ENCODE measurements around the gene ARHGAP26.

Gene ARHGAP26

DNA sequence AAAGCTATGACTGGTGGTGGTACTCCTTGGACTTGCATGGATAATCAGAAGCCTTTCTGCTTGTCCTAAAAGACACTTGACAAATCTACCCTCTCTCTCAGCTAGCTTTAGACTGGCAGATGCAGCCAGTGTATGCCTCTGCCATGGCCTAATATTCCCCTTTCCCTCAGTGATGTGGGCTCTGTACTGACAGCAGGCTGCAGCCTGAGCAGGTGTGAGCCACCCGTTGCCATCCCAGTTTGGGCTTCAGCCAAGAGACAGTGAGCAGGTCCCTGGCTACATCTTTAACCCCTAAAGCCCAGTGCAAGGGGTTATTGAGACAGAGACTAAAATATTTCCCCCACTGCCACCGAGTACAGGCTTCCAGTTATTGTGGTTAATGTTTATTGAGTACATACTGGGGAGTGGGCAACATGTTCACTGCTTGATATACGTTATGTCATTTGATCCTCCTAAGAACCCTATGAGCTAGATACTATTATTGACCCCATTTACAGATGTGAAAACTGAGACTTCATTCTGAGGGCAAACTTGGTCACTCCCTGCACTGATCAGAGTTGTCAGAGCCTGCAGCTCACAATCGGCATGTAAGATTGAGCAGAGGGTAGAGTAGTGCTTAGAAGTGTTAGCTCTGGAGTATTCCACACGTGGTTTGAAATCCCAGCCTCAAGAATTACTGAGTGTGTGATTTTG is 254.2 kb downstream of the ARHGAP26 start:
- DNase-seq = no peak

DNA sequence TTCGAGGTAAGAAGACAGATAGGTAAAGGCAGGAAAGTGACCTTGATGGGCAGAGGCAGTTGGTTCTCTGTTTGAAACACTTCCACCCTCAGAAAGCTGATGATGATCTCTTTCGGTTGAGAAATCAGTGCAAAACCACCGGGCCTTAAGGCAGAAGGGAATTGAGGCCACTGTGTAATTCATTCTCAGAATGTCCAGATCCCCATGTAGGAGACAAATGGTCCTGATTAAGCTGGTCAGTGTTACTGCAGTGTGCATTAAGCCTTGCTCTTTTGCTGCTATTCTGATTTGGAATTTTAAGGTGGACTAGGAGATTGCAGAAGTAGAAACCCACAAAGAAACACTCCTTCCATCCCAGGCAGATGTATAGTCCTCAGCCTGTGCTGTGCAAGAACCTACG is 255.2 kb downstream of the ARHGAP26 start:
- DNase-seq = peak; percentile 43

DNA sequence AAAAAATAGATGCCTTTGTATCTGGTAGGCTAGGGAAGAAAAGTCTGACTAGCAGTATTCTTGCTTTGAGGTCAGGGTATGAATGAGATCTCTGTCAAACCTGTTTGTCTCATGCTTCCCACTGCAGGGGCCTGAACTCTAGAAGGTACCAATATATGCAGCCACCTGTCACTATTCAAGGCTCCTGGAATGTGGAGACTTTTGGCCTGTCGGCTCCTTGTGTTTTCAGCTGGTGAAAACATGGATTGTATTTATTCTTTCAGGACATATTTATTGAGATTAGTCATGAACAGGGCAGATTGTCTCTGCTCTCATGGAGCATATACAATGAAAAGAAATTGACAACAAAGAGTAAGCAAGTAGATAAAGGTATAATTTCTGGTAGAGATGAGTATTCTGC is 255.8 kb downstream of the ARHGAP26 start:
- DNase-seq = no peak

DNA sequence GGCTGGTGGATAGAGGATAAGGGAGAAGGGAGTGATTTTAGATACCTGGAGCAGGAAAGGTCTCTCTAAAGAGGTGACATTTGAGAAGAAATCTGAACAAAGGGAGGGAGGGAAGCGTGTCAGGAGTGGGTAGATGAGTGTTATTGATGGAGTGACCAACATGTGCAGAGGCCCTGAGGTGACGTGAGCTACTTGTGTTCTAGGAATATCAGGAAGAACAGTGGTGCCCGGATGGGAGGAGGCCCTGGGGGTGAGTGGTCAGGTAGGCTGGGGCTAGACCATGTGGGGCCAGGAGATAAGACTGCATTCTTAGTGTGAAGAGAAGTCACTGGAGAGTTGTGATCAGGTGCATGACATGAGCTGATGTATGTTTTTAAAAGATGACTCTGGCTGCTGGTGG is 256.2 kb downstream of the ARHGAP26 start:
- DNase-seq = peak; percentile 90

DNA sequence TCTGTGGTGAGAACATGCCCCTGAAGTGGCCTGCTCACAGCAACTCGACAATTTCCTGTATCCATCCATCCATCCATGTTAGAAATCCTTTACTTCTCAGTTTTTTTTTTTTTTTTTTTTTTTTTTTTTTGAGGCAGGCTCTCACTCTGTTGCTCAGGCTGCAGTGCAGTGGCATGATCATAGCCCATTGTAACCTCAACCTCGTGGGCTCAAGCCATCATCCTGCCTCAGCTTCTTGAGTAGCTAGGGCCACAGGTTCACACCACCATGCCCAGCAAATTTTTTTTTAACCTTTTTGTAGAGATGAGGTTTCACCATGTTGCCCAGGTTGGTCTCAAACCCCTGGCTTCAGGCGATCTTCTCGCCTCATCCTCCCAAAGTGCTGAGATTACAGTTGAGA is 259.1 kb downstream of the ARHGAP26 start:
- DNase-seq = no peak

DNA sequence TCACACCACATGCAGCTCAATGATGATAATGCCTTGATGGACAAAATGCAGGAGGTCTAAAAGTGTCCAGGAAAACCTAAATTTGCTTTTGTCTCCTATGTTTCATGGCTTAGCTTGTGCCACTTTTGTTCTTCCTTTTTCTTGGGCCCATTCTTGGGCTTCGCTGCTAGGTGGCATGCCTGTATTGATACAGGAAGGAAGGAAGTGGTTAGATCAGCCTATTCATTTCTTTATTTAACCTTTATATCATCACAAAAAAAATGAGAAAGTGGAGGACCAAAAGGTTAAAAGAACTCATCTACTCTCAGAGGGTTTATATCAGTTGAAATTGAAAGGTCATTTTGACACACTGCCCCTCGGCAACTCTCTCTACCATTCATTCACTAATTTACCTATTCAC is 260.2 kb downstream of the ARHGAP26 start:
- no peak for DNase-seq

DNA sequence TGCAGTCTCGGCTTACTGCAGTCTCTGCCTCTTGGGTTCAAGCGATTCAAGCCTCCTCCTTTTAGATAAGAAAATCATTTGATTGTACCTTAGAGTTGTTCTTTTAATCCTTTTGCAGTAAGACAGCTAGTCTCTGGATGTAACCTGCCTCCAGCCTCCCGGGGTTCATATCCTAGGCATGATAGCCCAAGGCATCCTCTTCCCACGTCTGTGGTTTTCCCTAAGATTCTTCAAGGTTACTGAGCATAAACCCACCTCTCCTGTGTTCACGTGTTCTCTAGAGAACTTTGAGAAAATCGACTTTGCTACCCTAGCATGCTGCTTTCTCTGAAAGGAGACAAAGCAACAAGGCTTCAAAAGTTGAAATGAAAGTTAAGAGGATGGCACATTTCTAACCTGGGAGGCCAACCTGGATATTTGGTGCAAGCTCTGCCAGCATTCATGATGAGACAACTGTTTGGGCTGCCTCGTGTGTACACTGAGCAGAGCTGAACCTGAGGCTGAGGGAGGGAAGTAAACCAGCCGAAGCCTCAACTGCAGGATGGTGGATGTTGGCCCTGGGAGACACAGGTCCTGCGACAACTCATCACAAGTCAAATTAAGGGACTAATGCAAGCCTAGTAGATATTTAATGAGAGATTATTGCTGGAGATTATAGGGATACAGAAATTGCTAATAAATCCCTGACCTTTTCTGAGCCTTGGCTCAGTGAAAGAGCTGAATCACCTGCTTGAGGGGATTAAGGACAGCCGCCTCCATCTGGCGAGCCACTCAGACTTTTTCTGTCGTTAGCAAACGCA is 261.8 kb downstream of the ARHGAP26 start:
- no peak for DNase-seq

DNA sequence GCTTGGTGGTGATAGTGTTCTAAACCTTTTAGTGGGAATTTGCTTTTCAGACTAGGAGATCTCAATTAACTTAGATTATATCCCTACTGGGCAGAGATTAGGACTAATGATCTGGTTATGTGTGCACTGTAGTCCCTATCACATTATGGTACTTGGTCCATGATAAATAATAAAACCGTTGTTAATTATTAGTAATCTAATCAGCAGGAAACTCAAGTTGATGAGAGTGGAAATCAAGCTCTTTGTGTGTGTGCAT is 262.3 kb downstream of the ARHGAP26 start:
- no peak for DNase-seq

DNA sequence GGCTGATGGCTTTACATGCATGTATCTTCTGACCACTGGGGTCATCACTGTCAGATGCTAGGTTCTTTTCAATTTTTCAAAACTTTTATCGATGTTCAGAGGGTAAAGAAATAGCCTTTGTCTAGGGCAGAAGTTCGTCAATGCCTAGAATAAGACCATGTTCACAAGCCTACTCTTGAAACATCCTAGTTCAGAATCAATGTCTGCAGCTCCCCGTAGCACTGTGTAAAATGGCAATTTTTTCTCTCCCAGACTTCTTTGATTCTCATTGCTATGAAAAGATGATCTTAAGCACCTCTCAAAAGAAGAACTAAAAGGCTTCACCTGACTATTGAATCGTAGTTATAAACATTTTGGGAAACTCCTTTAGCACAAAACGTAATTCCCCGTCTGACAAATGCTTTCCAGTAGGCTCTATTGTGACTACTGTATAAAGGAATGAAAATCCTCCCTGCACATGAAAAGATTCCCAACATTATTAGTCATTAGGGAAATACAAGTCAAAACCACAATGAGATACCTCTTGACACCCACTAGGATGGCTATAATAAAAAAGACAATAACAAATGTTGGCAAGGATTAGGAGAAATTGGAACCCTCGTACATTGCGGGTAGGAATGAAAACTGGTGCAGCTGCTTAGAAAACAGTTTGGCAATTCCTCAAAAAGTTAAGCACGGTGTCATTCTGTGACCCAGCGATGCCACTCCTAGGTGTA is 263.5 kb downstream of the ARHGAP26 start:
- no peak for DNase-seq

DNA sequence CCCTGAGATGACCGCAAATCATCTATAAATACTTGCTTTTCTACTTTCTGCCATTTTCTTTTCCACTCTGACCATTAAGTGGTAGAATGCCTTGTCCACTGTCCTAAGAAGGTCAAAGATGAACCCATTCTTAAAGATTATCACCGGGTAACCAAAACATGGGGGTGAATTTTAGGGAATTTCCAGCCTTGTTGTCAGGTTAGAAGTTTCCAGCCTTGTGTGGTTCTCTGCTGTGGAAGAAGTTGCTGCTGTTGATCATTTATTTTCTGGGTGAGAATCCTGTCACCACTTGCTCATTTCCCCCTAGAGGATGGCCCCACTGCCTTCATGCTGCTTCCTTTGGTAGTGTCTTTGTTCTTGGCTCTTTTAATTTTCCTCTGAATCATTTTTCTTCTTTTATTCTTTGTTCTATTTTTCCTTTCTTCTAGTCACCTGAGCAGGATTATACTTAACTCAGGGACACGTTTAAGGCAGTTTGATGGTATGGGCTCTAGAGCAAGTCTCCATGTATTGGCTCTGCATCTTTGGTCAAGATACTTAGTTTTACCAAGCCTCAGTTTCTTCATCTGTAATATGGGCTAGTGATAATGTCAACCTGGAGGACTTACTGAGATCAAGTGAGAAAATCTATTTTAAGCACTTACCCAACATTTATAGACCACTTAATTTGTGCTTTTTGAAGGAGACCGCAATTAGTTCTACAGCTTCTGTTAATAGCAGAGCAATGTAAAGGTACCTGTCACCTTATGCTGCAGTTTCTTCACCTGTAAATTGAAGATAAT is 266.2 kb downstream of the ARHGAP26 start:
- DNase-seq = no peak

DNA sequence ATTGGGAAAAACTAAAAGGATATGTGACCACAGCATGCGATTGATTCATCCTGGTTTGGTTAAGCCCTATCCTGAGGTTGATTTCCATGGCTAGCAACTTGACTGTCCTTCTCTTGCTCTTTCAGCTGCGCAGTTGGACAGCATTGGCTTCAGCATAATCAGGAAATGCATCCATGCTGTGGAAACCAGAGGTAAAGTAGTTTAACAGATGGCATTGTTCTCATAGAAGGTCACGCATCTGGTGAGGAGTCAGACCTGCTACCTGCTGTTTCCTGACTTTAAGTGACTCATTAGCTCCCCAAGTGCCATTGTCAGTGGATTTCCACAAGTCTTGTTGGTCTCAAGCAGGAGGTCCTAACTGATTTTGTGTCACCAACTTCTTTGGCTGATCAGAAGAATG is 266.9 kb downstream of the ARHGAP26 start:
- no peak for DNase-seq

DNA sequence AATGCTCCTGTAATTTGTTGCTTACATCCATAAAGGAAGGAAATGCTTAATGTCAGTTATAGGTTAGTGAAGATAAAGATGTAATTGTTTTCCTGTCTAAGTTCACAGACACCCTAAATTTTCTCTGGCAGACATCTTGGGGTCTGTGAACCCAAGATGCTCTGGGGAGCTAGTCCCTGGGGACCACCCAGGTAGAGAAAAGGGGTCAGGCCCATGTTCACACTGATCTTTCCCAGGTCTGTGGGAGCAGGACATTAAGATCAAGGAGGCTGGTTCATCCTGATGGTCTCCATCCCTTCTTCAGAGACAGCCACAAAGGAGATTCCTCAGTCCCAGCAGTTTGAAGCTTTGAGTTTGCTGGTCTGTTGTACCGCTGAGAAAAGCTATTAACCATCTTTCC is 267.5 kb downstream of the ARHGAP26 start:
- no peak for DNase-seq

DNA sequence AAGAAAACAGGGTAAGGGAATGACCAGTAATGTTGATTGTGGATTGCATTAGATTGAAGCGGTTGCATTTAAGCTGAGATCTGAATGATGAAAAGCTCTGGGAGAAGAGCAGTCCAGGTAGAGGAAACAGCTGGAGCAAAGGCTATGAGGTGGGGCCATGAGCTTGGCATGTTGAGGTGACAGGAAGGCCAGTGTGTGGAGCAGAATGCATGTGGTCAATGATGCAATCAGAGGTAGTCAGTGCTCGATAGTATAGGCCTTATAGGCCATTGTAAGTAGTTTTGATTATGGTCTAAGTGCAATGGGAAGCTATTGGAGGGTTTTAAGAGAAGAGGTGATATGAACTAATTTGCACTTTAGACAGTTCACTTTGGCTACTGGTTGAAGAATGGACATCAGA is 270.4 kb downstream of the ARHGAP26 start:
- peak; percentile 34 for DNase-seq

DNA sequence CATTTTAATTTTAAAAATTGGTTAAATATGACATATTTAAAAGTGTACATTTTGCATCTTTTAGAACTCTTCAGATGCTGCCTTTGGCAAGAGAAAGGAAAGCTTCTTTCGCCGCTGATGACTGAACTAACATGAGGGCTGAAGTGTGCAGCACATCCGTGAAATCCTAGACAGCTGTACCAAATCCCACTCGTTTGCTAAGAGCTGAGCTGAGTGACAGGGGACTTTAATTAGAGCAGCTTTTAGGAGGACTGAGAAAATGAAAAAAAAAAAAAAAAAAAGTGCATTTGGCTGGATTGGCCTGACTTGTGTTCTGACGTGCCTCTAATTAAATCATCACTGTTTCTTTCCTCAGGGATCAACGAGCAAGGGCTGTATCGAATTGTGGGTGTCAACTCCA is 271.3 kb downstream of the ARHGAP26 start:
- DNase-seq = no peak

DNA sequence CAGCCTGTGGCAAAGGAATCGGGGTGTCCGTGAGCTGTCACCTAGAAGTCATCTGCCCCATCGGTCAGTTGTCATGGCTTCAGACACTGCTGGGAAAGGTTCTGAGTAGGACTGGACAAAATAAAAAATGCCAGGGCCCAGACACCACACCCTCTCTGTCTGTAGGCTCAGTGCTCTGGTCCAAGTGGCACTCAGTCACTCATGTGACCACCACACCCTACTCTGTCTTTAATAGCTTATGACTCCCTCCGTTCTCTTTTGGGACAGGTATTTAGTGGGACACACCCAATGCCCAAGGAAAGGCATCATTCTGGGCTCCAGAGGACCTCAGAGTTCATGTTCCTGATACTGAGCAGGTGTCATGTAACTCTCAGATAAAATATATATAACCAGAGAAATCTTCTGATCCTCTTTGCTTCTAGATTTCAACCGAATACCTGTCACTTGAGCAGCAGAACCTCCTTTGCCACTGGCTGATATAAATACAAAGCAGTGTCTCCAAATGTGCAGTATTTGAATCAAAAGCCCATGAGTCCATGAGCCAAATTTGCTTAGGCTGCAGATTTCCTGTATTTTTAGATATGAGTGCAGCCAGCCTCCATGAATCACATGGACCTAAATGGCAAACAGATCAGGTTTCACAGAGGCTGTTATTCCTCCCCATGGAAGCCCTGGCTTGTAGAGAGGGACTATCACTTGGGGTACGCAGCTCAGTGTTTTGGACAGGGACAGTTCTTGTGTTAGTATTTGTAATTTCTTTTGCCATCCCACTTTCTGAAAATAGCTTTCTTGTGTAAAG is 272.0 kb downstream of the ARHGAP26 start:
- no peak for DNase-seq

DNA sequence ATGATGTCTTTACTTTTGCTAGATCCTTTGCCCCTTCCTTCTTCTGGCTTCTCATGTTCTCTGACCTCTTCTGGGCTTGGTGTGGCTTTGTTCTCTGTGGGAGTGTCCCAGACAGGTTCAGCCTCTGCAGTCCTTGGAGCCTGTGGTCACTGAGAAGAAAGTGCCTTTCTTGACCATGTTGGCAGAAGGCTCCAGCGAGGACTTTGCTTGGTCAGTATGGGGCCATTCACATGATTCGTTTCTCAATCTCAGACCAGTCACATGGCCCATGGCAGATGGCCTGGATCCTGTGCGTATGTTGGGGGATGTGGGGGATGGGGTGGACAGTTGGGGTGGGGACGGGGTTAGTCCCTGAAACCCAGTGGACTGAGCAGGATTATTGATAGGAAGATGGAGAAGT is 274.1 kb downstream of the ARHGAP26 start:
- DNase-seq = peak; percentile 13

DNA sequence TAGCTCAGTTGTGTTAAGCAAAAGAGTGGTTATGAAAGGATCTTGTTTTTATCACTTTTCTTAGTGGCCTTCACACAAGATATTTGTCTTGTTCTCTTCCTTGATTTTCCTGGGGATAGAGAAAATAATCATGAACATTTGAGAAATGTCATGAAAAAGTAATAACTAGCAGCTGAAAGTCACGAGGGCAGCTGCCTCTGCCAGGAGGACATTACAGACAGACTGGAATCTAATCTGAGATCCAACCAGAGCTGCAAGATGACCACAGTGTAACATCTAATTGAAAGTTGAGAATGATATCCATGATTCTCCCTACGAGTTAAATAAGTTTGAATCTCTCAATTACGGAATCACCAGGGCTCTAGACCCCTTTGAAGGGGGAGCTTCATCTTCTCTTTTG is 274.9 kb downstream of the ARHGAP26 start:
- DNase-seq = no peak

DNA sequence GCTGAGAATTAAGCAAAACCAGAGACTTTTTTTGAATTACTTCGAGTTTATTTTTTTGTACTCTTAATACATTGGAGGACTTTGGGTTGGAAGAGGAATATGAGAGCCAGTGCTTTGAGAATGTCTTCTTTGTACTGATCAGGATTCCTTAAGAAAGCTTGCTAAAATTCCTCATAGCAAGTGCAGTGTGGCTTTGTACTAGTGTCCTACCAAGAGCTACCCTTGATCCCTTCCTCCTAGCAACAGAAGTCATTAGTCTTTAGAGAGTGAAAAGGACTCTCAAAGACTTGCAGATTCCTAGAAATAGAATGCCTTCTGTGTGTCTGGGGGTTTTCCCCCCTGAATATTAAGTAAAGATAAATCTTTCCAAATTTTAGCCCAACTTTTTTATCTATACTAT is 276.1 kb downstream of the ARHGAP26 start:
- DNase-seq = no peak

DNA sequence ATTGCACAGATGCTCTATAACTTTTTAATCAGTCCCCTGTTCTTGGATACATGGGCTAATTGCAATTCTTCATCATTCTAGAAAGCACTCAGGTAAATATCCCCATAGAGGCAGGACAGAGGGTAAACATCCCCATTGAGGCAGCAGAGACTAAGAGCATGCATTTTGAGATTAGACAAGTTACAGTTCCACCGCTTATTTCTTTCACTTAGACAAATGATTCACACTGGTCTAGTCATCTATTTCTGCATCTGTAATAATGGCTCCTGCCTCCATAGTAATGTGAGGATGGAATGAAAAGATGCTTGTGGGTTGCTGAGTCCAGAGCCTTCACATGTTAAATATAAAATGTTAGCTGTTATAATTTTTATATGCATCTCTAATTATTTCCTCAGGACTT is 276.9 kb downstream of the ARHGAP26 start:
- DNase-seq = no peak

DNA sequence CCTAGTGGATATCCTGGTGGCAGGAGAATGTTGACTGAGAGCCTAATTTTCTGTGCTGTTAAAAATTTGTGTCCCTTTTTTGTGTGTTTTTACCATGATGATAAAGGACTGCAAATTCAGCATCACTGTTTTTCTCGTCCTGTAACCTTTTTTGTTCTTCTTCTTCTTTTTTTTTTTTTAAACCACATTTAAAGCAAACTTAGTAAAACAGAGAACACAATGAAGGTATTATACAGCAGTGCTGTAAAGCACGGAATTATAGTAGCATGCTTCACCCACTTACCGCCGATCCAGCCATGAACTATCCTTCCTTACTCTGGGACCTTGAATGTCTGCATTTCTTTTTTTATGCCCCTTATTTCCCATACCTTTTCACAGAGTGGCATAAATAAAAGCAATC is 280.0 kb downstream of the ARHGAP26 start:
- no peak for DNase-seq

DNA sequence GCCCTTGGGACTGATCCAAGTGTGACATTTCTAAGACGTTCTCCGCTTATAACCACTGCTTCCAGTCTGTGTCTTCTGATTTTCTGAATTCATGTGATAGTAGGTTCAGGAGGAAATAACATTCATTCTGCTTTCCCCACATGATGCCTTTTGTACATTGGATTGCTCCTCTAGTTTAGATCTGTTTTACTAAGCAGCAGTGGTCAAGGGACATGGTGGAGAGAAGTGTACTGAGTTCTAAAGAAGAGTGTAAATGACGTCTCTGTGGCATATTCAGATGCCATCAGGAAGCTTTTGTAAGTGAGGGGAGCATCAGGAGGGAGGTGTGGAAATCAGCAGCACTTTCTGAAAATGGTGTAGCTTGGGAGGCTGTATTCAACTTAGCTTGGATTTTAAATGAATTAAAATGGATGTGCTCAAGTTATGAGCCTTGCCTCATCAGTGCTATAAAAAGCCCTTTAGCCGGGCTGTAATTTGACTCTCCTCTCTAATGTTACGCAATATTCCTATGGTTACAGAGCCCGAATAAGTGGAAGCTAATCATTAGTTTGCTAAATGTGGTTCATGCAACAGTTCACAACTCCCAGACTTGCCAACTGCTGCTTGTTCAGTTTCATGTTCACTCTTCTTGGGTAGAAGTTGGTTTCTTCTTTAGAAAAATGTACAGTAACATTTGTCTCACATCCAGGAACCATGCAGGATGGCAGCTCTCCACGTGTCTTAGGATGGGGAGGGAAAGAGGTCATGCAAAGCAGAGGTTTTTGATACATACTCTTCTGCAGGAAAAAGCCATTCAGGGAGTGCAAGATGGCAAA is 281.3 kb downstream of the ARHGAP26 start:
- DNase-seq = peak; percentile 89
